H1 (cell line): ENCODE data around the gene CENPP. TPM values are rescaled to one million over a fixed set of nuclear protein-coding genes. Genes with fewer than 3 reads are reported as not detected.

Experiments used
- CTCF ChIA-PET: fragments of 300-600 bp; sonication (Branson Sonifier 250); formaldehyde crosslinking; loops from one replicate; lab custom pipeline; 2021; ENCODE audit not compliant: partially characterized antibody; lab: Charles Lee
- POLR2A ChIA-PET: fragments of 300-600 bp; sonication (Branson Sonifier 250); formaldehyde crosslinking; loops from one replicate; lab custom pipeline; 2021; ENCODE audit warnings: inconsistent platforms; ENCODE audit not compliant: partially characterized antibody; lab: Charles Lee
- DNase-seq, 2 experiments: peaks; one replicate each; pipeline versions ENCODE4 v3.0.0 to v3.0.0-alpha.2; 2010 to 2022; ENCODE audit warnings: low spot score in 2 of 2, low read depth in 1 of 2, mixed read lengths in 1 of 2
- FAIRE-seq: peaks from 2 replicates; lab custom pipeline; 2011; peaks lifted over from hg19 to GRCh38; lab: Jason Lieb, UNC
- H2AFZ ChIP-seq: 2 replicates; pipeline ENCODE4 v1.8.1; 2012; ENCODE audit warnings: low read length, inconsistent platforms
- H2AK5ac ChIP-seq: 2 replicates; pipeline ENCODE4 v1.6.1; 2013; ENCODE audit warnings: low read depth, low read length
- H2BK120ac ChIP-seq: replicated peaks from 2 replicates; pipeline ENCODE3; 2013; ENCODE audit warnings: low read depth, low read length, inconsistent platforms
- H2BK12ac ChIP-seq: 2 replicates; pipeline ENCODE4 v1.6.1; 2013; ENCODE audit warnings: low read depth, low read length
- H2BK15ac ChIP-seq: 2 replicates; pipeline ENCODE4 v1.6.1; 2013; ENCODE audit warnings: low read length
- H2BK20ac ChIP-seq: 2 replicates; pipeline ENCODE4 v1.6.1; 2013; ENCODE audit warnings: low read length
- H2BK5ac ChIP-seq: 2 replicates; pipeline ENCODE4 v1.6.1; 2013; ENCODE audit warnings: low read depth, low read length
- H3K14ac ChIP-seq: 2 replicates; pipeline ENCODE4 v1.6.1; 2013; ENCODE audit warnings: inconsistent platforms; ENCODE audit not compliant: insufficient read length
- H3K18ac ChIP-seq: 2 replicates; pipeline ENCODE4 v1.6.1; 2013; ENCODE audit warnings: low read length; ENCODE audit errors: extremely low read depth
- H3K23ac ChIP-seq: 2 replicates; pipeline ENCODE4 v1.6.1; 2013; ENCODE audit warnings: inconsistent platforms; ENCODE audit not compliant: insufficient read length
- H3K23me2 ChIP-seq: 2 replicates; pipeline ENCODE4 v1.6.1; 2013; ENCODE audit warnings: low read depth, low read length
- H3K27ac ChIP-seq: 2 replicates; pipeline ENCODE4 v1.6.1; 2011; ENCODE audit warnings: low read depth, low read length, inconsistent platforms
- H3K27me3 ChIP-seq, 4 experiments: replicated peaks in 1 of 4; 1 replicate in 1 of 4; 2 replicates in 3 of 4; pipeline versions ENCODE4 v1.6.1 to v1.8.1; 2011 to 2013; ENCODE audit warnings: low read length in 3 of 4, mild to moderate bottlenecking in 3 of 4, inconsistent platforms in 2 of 4, mixed read lengths in 2 of 4, moderate library complexity in 1 of 4; ENCODE audit not compliant: control insufficient read depth in 3 of 4, insufficient read depth in 3 of 4; ENCODE audit errors: extremely low read depth in 1 of 4
- H3K36me3 ChIP-seq, 4 experiments: 2 replicates each; pipeline versions ENCODE4 v1.6.1 to v1.8.1; 2011 to 2013; ENCODE audit warnings: mild to moderate bottlenecking in 4 of 4, low read length in 3 of 4, moderate library complexity in 2 of 4, control low read depth in 1 of 4, inconsistent platforms in 1 of 4; ENCODE audit not compliant: insufficient read depth in 4 of 4, control insufficient read depth in 2 of 4
- H3K4ac ChIP-seq: replicated peaks from 2 replicates; pipeline ENCODE3; 2013; ENCODE audit warnings: low read length, low read depth, mixed read lengths, inconsistent platforms; ENCODE audit not compliant: insufficient read length
- H3K4me1 ChIP-seq, 4 experiments: replicated peaks in 1 of 4; 1 replicate in 1 of 4; 2 replicates in 3 of 4; pipeline versions ENCODE4 v1.6.1 to v1.8.1; 2011 to 2013; ENCODE audit warnings: low read length in 3 of 4, inconsistent platforms in 2 of 4, mixed read lengths in 1 of 4; ENCODE audit not compliant: insufficient read depth in 4 of 4, control insufficient read depth in 3 of 4
- H3K4me2 ChIP-seq, 2 experiments: 2 replicates each; pipeline versions ENCODE4 v1.6.1 to v1.8.1; 2011 to 2013; ENCODE audit warnings: low read depth in 2 of 2, low read length in 2 of 2, control low read depth in 1 of 2, inconsistent platforms in 1 of 2, mild to moderate bottlenecking in 1 of 2; ENCODE audit not compliant: insufficient read depth in 1 of 2
- H3K4me3 ChIP-seq, 4 experiments: fragments of 200-600, 300-600 bp in 1 of 4; sonication (generic), shearing (Covaris generic), sonication (Bioruptor Twin) in 1 of 4; 2 replicates each; pipeline versions ENCODE4 v1.5.1 to v1.8.1; 2011 to 2016; ENCODE audit warnings: low read length in 4 of 4, low read depth in 3 of 4, control low read depth in 2 of 4, inconsistent platforms in 2 of 4, mild to moderate bottlenecking in 2 of 4, mixed read lengths in 1 of 4, moderate library complexity in 1 of 4; ENCODE audit not compliant: insufficient read depth in 2 of 4; ENCODE audit errors: extremely low read depth in 1 of 4
- H3K56ac ChIP-seq: replicated peaks from 2 replicates; pipeline ENCODE3; 2013; ENCODE audit warnings: low read depth, mild to moderate bottlenecking, mixed read lengths, low read length, inconsistent platforms; ENCODE audit not compliant: insufficient read length
- H3K79me1 ChIP-seq: 2 replicates; pipeline ENCODE4 v1.6.1; 2013; ENCODE audit warnings: low read depth, low read length, control low read depth
- H3K79me2 ChIP-seq, 2 experiments: 2 replicates each; pipeline versions ENCODE4 v1.6.1 to v1.8.1; 2012 to 2013; ENCODE audit warnings: low read length in 2 of 2, mild to moderate bottlenecking in 2 of 2, inconsistent platforms in 1 of 2; ENCODE audit not compliant: insufficient read depth in 2 of 2, control insufficient read depth in 1 of 2
- H3K9ac ChIP-seq, 4 experiments: replicated peaks in 1 of 4; 1 replicate in 1 of 4; 2 replicates in 3 of 4; pipeline versions ENCODE4 v1.6.1 to v1.8.1; 2011 to 2013; ENCODE audit warnings: low read depth in 3 of 4, low read length in 3 of 4, control low read depth in 2 of 4, mild to moderate bottlenecking in 2 of 4, moderate library complexity in 2 of 4, inconsistent platforms in 1 of 4; ENCODE audit errors: extremely low read depth in 1 of 4
- H3K9me3 ChIP-seq, 2 experiments: 2 replicates each; pipeline versions ENCODE4 v1.6.1 to v1.8.1; 2012 to 2013; ENCODE audit warnings: mild to moderate bottlenecking in 2 of 2, moderate library complexity in 2 of 2, control low read depth in 1 of 2, inconsistent platforms in 1 of 2, low read depth in 1 of 2, low read length in 1 of 2, mixed read lengths in 1 of 2; ENCODE audit not compliant: insufficient read depth in 2 of 2
- H4K20me1 ChIP-seq, 2 experiments: replicated peaks in 1 of 2; 2 replicates each; pipeline versions ENCODE3 to v1.8.1; 2011 to 2013; ENCODE audit warnings: inconsistent platforms in 2 of 2, low read length in 2 of 2, mild to moderate bottlenecking in 1 of 2; ENCODE audit not compliant: insufficient read depth in 2 of 2, control insufficient read depth in 1 of 2
- H4K5ac ChIP-seq: 2 replicates; pipeline ENCODE4 v1.6.1; 2013; ENCODE audit warnings: low read length, low read depth, mixed read lengths, inconsistent platforms; ENCODE audit not compliant: insufficient read length
- H4K8ac ChIP-seq: 2 replicates; pipeline ENCODE4 v1.8.0; 2013; ENCODE audit warnings: mild to moderate bottlenecking, moderate library complexity, low read length, inconsistent platforms; ENCODE audit not compliant: insufficient read depth; ENCODE audit errors: extremely low read depth
- H4K91ac ChIP-seq: replicated peaks from 2 replicates; pipeline ENCODE3; 2013; ENCODE audit warnings: low read length, mixed read lengths, inconsistent platforms; ENCODE audit not compliant: insufficient read length
- FOSL1 ChIP-seq: IDR thresholded peaks from 2 replicates; pipeline ENCODE4 v1.6.1; 2011; ENCODE audit warnings: mild to moderate bottlenecking, low read depth, low read length, moderate library complexity; ENCODE audit not compliant: insufficient read depth
- RFX5 ChIP-seq: IDR thresholded peaks from 2 replicates; pipeline ENCODE4 v1.6.1; 2011; ENCODE audit warnings: low read depth, low read length, improper control_type of control experiment, borderline replicate concordance
- SIX5 ChIP-seq: IDR thresholded peaks from 2 replicates; pipeline ENCODE4 v1.6.1; 2011; ENCODE audit warnings: mild to moderate bottlenecking, low read depth, low read length
- WGBS, 2 experiments: shearing (Covaris generic) in 1 of 2; methylation state at CpG; one replicate each; pipeline versions ENCODE4 v1.1.6 to v1.1.7; 2013 to 2015; ENCODE audit warnings: low lambda C conversion rate in 2 of 2, mixed read lengths in 2 of 2, inconsistent platforms in 1 of 2, low coverage in 1 of 2, missing lambda C conversion rate in 1 of 2; ENCODE audit not compliant: insufficient replicate concordance in 2 of 2, insufficient coverage in 1 of 2, insufficient read length in 1 of 2; ENCODE audit errors: extremely low coverage in 1 of 2, missing lambda C conversion rate in 1 of 2; 5-methylcytosine and 5-hydroxymethylcytosine counted together
- polyA plus RNA-seq, 7 experiments: library from polyadenylated mRNA; depleted of rRNA in 3 of 7; stranded (reverse) in 5 of 7; unstranded in 2 of 7; fragments of >200 nt in 5 of 7; fragments of 200-250 nt in 2 of 7; gene quantifications; 1 replicate in 5 of 7; 2 replicates in 1 of 7; 4 replicates in 1 of 7; pipeline versions ENCODE4 v1.2.1 to v1.2.3, GENCODE V29; 2011 to 2013; ENCODE audit warnings: missing spikeins in 2 of 7, mixed read lengths in 2 of 7
- total RNA-seq: library from RNA; stranded (reverse); fragmentation: NEBNext Ultra II Directional; extraction: Animal tissue kit (Norgen Biotek cat#: 25700); gene quantifications from 2 replicates; pipeline ENCODE4 v1.2.1, GENCODE V29; 2021

Gene CENPP
- total and polyA plus RNA-seq, 2 of the 8 experiments (the other 6 are each of a cell fraction or from before 2014, with no cell fraction given) = 2.7 to 10.8 TPM

GRCh38 chr9:92276331-92277032 lies 49.3 kb upstream of the CENPP start:
- H3K27ac ChIP-seq = no peak overlapping the region

More at GRCh38 chr9:92276331-92277032, 49.3 kb upstream of the CENPP start:
- WGBS, 2 experiments = 88% methylated on average over 11 of the region's 11 CpGs; no CpG with 5 or more reads in 1 of the 2 experiments
- Histone ChIP-seq H3K4me2 (no peak overlapping the region), H4K20me1 (peaks cover under 1 to 13% of the 10 kb centered on the region in 2 experiments), H3K27me3 (no peaks in the 10 kb centered on the region), H2BK12ac (no peak overlapping the region), H3K23ac (no peak overlapping the region), H2BK20ac (no peak overlapping the region), H4K91ac (no peak overlapping the region), H3K4ac (no peak overlapping the region), H2BK120ac (no peak overlapping the region), H4K8ac (no peak overlapping the region), H2BK5ac (no peak overlapping the region), H3K14ac (no peak overlapping the region), H2BK15ac (no peak overlapping the region), H4K5ac (no peak overlapping the region), H3K56ac (no peak overlapping the region), H3K18ac (no peak overlapping the region), H3K4me3 (no peak overlapping the region), H2AFZ (no peak overlapping the region), H3K9ac (no peak overlapping the region), H2AK5ac (no peak overlapping the region), H3K4me1 (no peaks in the 10 kb centered on the region), H3K9me3 (no peaks in the 10 kb centered on the region), H3K23me2 (no peaks in the 10 kb centered on the region), H3K79me1 (no peaks in the 10 kb centered on the region; the same call in 1 of the 2 replicates), H3K36me3 (peaks cover 52 to 96% (median 76%) of the 10 kb centered on the region in 4 experiments), H3K79me2 (peaks cover 0 to 3% of the 10 kb centered on the region in 2 experiments; a peak in 1 of 4 replicates)
- DNase-seq (no peak), FAIRE-seq (no peak)
- ChIA-PET POLR2A (interaction anchor here (0.6 to 7.2 kb wide), 11 partner anchors 8 to 449 kb away, joined by 3 to 87 read pairs (median 4); no protein-coding TSS in a partner anchor), CTCF (interaction anchor here (0.6 to 1.5 kb wide), 5 partner anchors 15 to 137 kb away, joined by 3 to 4 read pairs (median 3); no protein-coding TSS in a partner anchor)
- no peak for TF ChIP-seq SIX5
- no peak for TF ChIP-seq RFX5
- no peak for TF ChIP-seq FOSL1
